Right lobe of liver (tissue), 6 donors: ENCODE results near the gene SLC9A3. TPM values are rescaled to one million over a fixed set of nuclear protein-coding genes. Genes with fewer than 3 reads are reported as not detected.

Experiments
- ATAC-seq, 4 donors: fragments of 200-7000 bp; cut with Tn5 transposase; one replicate each; pipeline ENCODE4 v1.9.1; 2020; ENCODE audit warnings: mild to moderate bottlenecking in 4 of 4, moderate library complexity in 4 of 4
- DNase-seq, 3 donors: peaks; one replicate each; pipeline ENCODE4 v3.0.0-alpha.2; 2020
- H3K27ac ChIP-seq, 3 donors: fragments of 200-600 bp; one replicate each; pipeline ENCODE4 v1.8.0; 2022
- H3K27me3 ChIP-seq, 2 donors: fragments of 200-600 bp; one replicate each; pipeline ENCODE4 v1.8.0; 2022
- H3K36me3 ChIP-seq, 4 donors: fragments of 200-600 bp; sonication (generic) in 1 of 4; one replicate each; pipeline versions ENCODE4 v1.5.1 to v1.8.0; 2017 to 2022; ENCODE audit warnings: control low read depth in 1 of 4
- H3K4me1 ChIP-seq, 4 donors: fragments of 200-600 bp; sonication (generic) in 1 of 4; one replicate each; pipeline versions ENCODE4 v1.5.1 to v1.8.0; 2017 to 2022; ENCODE audit warnings: control low read depth in 1 of 4
- H3K4me3 ChIP-seq, 3 donors: fragments of 200-600 bp; one replicate each; pipeline ENCODE4 v1.8.0; 2022
- H3K9me3 ChIP-seq, 4 donors: fragments of 200-600 bp; sonication (generic) in 1 of 4; one replicate each; pipeline versions ENCODE4 v1.5.1 to v1.8.0; 2017 to 2022; ENCODE audit warnings: control low read depth in 1 of 4
- CTCF ChIP-seq, 4 donors: fragments of 200-600 bp in 3 of 4; fragments of 450-650 bp in 1 of 4; IDR thresholded peaks; one replicate each; pipeline versions ENCODE4 v1.5.1 to v1.8.0; 2016 to 2022; ENCODE audit warnings: antibody characterized with exemption in 4 of 4, mild to moderate bottlenecking in 2 of 4
- POLR2A ChIP-seq: fragments of 450-650 bp; IDR thresholded peaks from one replicate; pipeline ENCODE4 v1.6.1; 2017; ENCODE audit warnings: antibody characterized with exemption, mild to moderate bottlenecking
- WGBS: methylation state at CpG from one replicate; pipeline ENCODE4 v1.1.6; 2018; ENCODE audit warnings: low coverage, low lambda C conversion rate; ENCODE audit not compliant: insufficient coverage; ENCODE audit errors: missing lambda C conversion rate; 5-methylcytosine and 5-hydroxymethylcytosine counted together
- intact Hi-C, 2 donors: fragments of 100-400 bp; cut with DNase I; formaldehyde crosslinking; loops; one replicate each; pipeline versions ENCODE4 v1.11.2 to v1.14.1; 2022
- total RNA-seq, 6 experiments: library from RNA; depleted of rRNA in 2 of 6; stranded (reverse); fragments of >200 nt in 2 of 6; fragmentation: NEBNext Ultra II Directional in 3 of 6; extraction: Animal tissue kit (Norgen Biotek cat#: 25700) in 3 of 6; gene quantifications; one replicate each; pipeline versions ENCODE4 v1.1.0 to v1.2.4, GENCODE V29; 2016 to 2023
- donor health status: DM: no; HTN: yes; CAD: no.
- donor health status: DM: no; HTN: no; CAD: no.
- donor health status: DM: no; HTN: no; CAD: no.
- donor health status: DM: no; HTN: yes; CAD: no.
- donor health status: DM: no; HTN: yes; CAD: no.

SLC9A3 gene
- total RNA-seq, 6 experiments from 2014 or later: 0.32 to 1.8 (median 0.46) TPM

GRCh38 chr5:435961-436640, 88.1 kb downstream of the SLC9A3 start:
- H3K27me3 ChIP-seq: no peaks in the 10 kb centered on the region
- intact Hi-C loops: no loop called here
- H3K9me3 ChIP-seq: no peaks in the 10 kb centered on the region
- H3K27ac ChIP-seq: no peak overlapping the region
- no peaks in the 10 kb centered on the region for H3K36me3 ChIP-seq
- 87% methylated on average over 6 of the region's 18 CpGs for WGBS
- TF ChIP-seq POLR2A (no peak), CTCF (IDR thresholded peaks at IDR 0.05) (peak in 3 of 4 donors; percentile 26 to 36 (median 35))
- no peak overlapping the region for H3K4me3 ChIP-seq
- H3K4me1 ChIP-seq: no peaks in the 10 kb centered on the region
- peak; percentile 41 to 67 (median 43) for ATAC-seq
- peak in 1 of 3 donors; percentile 26 for DNase-seq

- TF ChIP-seq CTCF (IDR thresholded peaks at IDR 0.05) (no peak), POLR2A (no peak)
- 69% methylated on average over 15 of the region's 27 CpGs for WGBS
Measured at GRCh38 chr5:435156-435790, 89.0 kb downstream of the SLC9A3 start.

GRCh38 chr5:434443-435146, 89.7 kb downstream of the SLC9A3 start:
- no peak for TF ChIP-seq CTCF (IDR thresholded peaks at IDR 0.05)
- TF ChIP-seq POLR2A: no peak
- 83% methylated on average over 1 of the region's 26 CpGs for WGBS
- Histone ChIP-seq H3K27ac (no peak overlapping the region), H3K9me3 (no peaks in the 10 kb centered on the region), H3K4me3 (no peak overlapping the region), H3K36me3 (no peaks in the 10 kb centered on the region), H3K27me3 (no peaks in the 10 kb centered on the region), H3K4me1 (no peaks in the 10 kb centered on the region)
- no peak for DNase-seq
- intact Hi-C loops: no loop called here
- ATAC-seq: no peak

More at GRCh38 chr5:435156-435790, 89.0 kb downstream of the SLC9A3 start:
- no peak overlapping the region for H3K27ac ChIP-seq
- H3K9me3 ChIP-seq: no peaks in the 10 kb centered on the region
- H3K27me3 ChIP-seq: no peaks in the 10 kb centered on the region
- H3K4me3 ChIP-seq: no peak overlapping the region
- H3K4me1 ChIP-seq: no peaks in the 10 kb centered on the region
- DNase-seq (no peak), ATAC-seq (no peak)
- intact Hi-C loops: no loop called here
- H3K36me3 ChIP-seq: no peaks in the 10 kb centered on the region

- ATAC-seq (no peak), DNase-seq (no peak)
- H3K9me3 ChIP-seq: no peaks in the 10 kb centered on the region
- no peaks in the 10 kb centered on the region for H3K36me3 ChIP-seq
- no peak overlapping the region for H3K27ac ChIP-seq
- no peaks in the 10 kb centered on the region for H3K4me1 ChIP-seq
- intact Hi-C loops: no loop called here
- 0% methylated on average over 1 of the region's 16 CpGs for WGBS
- no peak overlapping the region for H3K4me3 ChIP-seq
- TF ChIP-seq CTCF (IDR thresholded peaks at IDR 0.05) (no peak), POLR2A (no peak)
- H3K27me3 ChIP-seq: no peaks in the 10 kb centered on the region
Measured at GRCh38 chr5:433836-434235, 90.4 kb downstream of the SLC9A3 start.
